ENCODE data around the gene THY1.

GRCh38 chr11:119414734-119415133, 8.2 kb downstream of the THY1 start:
- TF ChIP-seq, protein P1, sequence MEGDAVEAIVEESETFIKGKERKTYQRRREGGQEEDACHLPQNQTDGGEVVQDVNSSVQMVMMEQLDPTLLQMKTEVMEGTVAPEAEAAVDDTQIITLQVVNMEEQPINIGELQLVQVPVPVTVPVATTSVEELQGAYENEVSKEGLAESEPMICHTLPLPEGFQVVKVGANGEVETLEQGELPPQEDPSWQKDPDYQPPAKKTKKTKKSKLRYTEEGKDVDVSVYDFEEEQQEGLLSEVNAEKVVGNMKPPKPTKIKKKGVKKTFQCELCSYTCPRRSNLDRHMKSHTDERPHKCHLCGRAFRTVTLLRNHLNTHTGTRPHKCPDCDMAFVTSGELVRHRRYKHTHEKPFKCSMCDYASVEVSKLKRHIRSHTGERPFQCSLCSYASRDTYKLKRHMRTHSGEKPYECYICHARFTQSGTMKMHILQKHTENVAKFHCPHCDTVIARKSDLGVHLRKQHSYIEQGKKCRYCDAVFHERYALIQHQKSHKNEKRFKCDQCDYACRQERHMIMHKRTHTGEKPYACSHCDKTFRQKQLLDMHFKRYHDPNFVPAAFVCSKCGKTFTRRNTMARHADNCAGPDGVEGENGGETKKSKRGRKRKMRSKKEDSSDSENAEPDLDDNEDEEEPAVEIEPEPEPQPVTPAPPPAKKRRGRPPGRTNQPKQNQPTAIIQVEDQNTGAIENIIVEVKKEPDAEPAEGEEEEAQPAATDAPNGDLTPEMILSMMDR (IDR thresholded peaks at IDR 0.05), result no peak
- no peak for TF ChIP-seq POLR2A (IDR thresholded peaks at IDR 0.05)

Measured in thyroid gland (tissue), 4 donors.